Measurements from ENCODE around the gene LYST.

LYST gene

DNA sequence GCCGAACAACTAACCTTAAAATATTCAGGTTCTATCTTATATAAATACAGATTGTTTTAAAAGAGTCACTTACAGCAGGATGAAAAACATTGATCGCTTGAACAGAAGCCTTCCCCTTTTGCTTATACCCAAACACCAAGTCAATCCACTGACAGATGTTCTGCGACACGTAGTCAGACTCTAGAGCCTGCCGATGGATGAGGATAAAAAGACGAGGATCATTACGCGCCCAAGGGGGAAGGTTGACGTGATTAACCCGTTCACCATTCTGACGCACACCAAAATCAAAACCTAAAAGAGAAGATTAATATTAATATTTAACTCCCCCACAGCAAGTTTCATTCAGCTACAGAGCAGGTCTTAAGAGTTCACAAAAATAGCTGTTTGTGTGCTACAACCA lies 157.7 kb downstream of the LYST start:
- no peak for DNase-seq

DNA sequence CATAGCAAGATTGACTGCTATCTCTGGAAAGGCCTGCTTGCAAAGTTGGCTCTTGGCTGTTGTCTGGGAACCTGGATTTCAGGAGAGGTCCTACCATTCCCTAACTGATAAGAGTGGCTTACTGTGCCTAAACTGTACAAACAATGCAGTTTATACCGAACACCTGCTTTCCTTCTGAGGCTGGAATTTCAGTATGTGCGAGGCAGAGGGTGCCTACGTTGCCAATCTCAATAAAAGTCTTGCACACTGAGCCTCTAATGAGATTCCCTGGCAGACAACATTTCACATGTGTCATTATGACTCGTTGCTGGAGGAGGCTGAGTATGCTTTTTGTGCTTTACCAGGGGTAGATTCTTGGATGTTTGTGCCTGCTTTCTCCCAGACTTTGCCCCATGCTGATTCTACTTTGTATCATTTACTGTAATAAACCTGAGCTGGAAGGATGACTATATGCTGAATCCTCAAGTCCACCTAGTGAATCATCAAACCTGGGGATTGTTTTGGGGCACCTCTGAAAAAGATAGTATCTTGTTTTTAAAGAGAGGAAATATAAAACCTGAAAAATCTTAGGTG lies 158.2 kb downstream of the LYST start:
- no peak for DNase-seq

DNA sequence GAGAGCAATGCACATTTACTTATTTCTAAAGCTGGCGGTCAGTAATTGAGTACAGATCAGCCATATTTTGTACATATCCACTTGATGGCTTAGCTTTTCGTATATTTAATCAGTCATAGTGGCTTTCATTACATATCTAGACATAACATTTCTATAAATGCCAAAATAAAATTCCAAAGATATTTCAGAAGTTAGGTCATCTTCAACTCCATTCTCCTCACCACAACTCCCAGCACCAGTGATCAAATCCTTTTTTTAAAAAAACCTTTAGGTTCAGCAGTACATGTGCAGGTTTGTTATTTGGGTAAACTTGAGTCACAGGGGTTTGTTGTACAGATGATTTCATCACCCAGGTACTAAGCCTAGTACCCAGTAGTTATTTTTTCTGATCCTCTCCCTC lies 163.2 kb downstream of the LYST start:
- no peak for DNase-seq

DNA sequence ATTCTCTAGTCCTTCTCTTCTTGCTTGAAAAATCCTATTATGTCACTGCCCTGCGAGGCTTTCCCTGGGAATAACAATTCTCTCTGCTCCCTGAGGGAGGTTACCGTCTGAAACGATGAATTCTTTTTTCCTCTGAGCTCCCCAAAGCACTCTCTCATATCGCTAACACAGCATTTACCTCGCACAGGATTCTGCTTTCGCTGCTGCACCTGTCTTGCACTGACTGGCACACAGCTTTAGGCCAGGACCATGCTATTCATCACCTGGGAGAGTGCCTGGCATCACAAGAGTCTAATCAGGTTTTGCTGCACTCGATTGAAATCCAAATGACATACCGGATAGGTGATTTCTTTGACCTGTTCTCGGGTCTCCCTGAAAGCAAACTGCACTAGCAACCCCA lies 164.3 kb downstream of the LYST start:
- no peak for DNase-seq

DNA sequence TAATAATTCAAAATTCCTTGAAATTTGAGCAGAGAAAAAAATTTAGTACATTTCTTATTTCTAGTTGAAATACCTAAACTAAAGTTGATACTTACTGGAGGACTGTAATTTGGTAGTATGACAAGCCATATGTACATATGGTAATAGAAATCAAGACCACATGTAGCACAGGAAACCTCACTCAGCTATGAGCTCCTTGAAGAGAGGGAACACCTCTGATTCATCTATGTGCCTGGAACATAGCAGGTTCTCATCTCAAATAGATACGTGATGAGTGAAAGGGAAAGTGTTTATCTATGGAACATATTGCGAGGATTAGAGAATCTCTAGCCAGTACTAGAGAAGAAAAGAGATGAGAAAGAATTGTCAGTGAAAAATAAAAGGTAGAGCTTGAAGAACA lies 169.2 kb downstream of the LYST start:
- peak in 1 of 5 donors; percentile 55 for DNase-seq

DNA sequence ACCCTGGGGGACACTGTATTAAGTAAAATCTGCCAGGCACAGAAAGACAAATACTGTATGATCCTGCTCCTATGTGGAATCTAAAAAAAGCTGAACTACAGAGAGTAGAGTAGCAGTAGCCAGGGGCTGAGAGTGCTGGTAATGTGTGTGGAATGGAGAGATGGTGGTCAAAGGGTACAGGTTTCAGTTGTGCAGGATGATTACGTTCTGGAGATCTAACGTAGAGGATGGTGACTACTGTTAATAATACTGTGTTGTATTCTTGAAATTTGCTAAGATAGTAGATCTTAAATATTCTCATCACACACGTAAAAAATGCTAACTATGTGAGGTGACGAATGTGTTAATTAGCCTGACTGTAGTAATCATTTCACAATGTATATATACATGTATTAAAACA lies 177.3 kb downstream of the LYST start:
- no peak for DNase-seq

DNA sequence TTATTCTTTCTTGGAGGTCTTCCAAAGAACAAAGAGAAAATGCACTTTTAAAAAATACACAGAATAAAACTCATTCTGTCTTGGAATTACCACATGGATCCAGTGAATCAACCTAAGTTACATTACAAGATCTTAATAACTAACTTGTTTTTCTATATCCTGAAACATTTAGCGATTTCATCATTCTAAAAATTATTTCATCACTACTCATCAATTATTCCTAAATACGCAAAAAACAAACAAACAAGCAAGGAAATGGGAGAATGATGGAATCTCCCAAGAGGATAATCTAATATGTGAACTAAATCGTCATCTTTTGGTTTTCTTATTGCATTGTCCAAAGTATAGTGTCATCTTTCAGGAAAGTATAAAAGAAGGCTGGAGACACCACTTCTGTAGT lies 178.6 kb downstream of the LYST start:
- no peak for DNase-seq

DNA sequence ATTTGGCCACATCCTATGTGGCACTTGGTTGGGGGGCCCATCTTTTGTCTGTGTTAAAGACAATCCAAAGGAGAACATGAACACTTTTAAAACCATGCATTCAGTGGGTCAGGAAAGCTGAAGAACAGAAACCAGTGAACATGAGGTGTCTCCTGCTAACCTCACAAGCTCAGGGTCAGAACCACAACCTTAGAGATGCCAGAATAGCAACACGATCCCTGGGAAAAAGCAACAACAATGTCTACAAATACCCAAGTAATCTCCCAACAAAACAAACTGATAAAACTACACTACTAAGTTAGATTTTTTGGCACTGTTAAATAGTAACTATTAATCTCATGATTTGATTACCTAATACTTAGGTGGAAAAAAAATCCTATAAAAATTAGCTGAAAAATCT lies 183.1 kb downstream of the LYST start:
- DNase-seq, result no peak

DNA sequence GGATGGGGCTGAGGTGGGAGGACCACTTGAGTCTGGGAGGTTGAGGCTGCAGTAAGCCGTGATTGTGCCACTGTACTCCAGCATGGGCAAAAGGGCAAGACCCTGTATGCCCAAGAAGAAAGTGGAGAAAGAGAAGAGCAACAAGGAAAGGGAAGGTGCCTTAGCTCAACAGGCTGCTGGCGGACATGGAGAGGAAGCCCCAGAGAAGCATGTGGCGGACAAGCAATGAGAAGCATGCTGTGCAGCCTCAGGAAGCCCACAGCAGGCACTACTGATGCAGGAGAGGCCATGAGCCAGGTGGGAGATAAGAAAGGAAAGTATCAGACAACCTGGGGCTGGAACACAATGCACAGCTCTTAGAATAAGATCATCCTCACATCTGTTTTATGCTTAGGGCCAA lies 184.5 kb downstream of the LYST start:
- DNase-seq, result no peak

DNA sequence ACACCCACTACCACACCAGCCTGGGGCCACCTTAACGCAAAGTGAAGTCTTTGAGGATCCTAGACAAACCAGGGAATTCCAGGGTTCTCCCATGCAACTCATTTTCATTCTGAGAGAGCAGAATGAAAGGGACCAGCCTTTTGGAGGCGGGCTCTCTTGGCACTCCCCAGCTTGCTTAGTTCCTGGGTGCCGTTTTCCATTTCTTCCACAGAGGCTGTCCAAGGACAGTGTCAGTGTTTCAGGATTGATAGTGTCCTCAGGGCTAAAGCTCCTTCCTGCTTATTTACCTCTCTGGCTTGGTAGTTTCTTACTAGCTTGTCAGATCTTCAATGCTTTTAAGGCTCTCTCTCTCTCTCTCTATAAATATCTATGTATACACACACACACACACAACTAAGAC lies 187.1 kb downstream of the LYST start:
- no peak for DNase-seq

DNA sequence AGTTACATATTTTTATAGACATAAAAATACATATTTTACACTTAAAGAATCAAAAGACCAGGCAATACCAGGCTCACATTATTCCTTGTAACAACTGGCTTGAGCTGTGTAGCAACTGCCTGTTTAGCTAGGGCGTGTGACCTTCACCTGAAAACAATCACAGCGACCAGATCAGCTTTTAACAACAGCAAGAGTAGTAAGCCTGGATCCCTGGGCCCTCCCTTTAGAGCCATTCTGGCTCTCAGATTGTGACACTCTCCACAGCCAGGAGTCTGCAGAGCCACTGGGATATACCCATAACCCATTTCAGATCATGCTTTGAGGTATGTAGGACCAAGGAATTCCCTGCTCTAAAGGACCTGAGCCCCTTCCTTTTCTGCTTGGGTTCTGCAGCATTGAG lies 187.7 kb downstream of the LYST start:
- no peak for DNase-seq

DNA sequence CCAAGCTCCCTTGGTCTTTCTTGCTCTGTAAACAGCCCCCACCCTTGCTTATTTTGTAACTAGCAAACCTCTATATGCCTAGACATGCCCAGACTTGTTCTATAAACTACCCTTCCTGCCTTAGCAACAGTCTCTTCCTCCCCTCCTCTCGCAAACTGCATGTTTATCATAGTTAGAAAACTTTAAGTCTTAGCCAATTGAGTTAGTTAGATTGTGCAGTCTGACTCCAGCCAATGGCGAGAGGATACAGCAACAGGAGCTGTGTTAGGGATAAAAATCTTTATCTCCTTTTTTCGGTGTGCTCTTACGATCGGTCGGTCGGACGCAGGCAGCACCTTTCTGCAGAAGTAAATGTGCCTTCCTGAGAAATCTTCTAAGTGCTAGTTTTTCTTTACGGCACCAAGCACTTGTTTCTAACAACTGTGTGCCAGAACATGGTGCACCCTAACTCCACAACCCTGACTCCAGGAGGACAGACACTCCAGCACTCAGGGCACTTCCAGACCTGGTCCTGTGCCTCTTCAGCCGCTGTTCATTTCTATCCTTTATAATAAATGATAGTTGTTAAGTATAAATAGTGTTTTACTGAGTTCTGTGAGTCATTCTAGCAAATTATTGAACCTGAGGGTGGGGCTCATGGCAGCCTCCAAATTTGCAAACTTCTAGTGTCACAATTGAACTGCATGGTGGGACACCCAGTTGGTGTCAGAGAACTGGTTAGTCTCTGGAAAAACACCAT lies 191.4 kb downstream of the LYST start:
- peak in 1 of 5 donors; percentile 13 for DNase-seq

DNA sequence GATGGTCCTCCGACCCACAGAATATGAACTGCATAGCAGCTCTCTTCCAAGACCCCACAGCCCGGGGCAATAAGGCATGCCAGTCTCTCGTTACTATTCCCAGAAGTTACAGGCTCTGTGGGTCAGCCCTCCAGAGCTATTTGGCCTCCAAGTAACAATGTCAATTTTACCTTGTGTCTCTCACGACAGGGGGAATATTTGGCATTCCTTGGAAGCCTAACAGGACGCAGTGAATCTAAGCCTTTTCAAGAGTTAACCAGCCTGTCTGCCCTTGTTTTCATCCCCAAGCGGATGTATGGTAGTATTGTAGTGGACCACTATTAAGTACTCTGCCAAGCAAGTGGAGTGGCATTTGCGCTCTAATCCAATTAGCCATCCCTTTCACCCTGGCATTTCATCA lies 192.7 kb downstream of the LYST start:
- DNase-seq, result no peak

DNA sequence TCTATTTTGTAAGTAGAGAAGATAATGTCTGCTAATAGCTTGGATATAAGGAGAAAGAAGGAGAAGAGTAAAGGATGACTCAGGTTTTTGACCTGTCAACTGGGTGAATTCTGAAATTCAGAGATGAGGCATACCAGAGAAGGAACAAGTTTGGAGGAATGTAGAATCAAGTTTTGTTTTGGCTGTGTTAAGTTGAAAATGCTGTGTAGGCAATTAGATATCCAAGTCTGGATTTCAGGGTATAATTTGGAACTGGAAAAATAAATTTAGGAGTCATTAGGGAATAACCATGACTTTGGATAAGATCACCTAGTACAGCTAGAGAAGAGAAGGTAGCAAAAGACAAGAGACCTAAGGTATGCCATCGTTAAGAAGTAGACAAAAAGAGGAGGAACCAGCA lies 194.7 kb downstream of the LYST start:
- no peak for DNase-seq

DNA sequence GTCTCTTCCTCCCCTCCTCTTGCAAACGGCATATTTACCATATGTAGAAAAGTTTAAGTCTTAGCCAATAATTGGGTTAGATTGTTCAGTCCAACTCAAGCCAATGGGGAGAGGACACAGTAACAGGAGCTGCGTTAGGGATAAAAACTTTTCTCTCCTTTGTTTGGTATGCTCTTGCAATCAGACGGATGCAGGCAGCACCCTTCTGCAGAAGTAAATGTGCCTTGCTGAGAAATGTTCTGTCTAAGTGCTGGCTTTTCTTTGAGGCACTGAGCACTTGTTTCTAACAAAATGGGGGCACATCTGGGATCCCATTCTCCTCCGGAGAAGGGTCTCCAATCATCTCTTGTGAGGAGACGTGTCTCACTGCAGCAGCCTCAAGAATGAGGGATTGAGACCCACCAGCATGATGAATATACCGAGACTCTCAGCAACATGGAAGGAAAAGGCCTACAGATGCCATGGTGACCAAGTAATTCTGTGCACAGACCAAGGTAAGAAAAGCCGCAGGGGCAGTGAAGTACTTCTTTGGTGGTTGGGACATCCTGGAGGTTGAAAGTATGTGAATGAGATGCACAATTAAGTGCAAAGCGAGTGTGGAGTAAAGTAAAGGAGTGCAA lies 196.4 kb downstream of the LYST start:
- DNase-seq, result no peak

DNA sequence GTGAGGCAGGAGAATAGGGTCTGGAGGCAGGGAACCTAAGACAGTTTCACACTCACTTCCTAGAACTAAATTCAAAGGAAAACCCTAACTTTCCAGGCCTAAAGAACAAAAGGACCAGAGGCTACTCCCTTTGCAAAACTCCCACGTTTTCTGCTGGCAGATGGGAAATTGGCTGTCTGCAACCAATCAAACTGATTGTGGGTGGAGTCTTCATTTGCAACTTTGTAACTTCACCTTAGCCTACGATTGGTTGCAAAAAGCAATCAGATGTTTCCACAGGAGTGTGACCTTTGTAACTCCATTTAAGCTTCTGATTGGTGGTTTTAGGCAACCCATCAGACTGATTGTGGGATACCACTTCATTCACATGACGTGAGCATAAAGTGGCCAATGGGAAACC lies 197.4 kb downstream of the LYST start:
- DNase-seq, result no peak

DNA sequence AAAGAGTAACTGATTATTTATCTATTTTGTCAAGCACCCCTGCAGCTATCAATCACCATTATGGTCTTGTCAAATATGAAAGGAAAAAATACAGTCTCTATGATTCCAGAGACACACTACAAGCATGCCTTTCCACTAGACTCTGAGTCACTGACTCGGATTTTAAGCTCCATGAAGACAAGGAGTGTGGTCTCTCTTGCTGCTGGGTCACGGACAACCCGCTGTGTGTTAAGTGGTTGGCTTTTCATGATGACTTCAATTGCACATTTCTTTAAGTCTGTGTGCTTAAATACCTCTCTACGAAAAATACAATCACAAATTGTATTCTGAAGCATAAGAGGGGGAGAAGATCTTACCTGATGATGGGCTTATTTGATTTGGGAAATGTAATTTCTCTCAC lies 203.1 kb downstream of the LYST start:
- DNase-seq, result no peak

DNA sequence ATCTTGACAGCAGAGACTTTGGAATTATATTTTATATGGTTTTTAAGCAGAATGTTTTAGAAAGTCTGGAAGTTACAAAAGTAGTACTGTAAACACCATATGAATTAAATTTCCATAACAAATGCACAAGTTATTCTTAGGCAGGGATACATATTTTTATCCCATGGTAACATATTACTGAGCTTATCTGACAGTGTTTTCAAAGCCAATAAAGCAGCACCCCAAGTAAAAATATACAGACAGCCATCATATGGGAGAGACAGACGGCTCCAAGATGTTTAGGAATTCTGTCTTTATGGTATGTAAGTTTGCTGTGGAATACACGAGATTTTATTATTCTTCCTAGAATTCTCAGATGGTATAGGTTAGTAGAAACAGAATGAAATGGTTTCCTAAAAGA lies 205.1 kb downstream of the LYST start:
- no peak for DNase-seq

DNA sequence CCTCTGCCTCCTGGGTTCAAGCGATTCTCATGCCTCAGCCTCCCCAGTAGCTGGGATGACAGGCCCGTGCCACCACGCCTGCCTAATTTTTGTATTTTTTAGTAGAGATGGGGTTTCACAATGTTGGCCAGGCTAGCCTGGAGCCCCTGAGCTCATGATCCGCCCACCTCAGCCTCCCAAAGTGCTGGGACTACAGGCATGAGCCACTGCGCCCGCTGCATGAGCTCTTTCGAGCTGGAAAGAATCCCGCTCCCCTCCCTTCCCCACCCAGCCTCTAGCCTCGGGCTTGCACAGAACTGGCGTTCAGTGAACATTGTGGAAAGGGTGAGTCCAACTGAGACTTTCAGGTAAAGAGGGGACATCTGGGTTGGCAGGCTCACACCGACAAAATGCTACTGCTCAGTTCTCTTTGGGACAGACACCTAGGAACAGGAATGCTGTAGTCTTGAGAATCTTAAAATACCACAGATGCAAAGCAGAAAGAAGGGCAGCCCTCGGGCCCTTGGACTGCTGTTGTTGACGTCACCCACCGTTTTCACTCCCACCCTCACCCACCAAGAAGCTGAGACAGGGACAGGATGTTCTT lies 207.4 kb downstream of the LYST start:
- no peak for DNase-seq

DNA sequence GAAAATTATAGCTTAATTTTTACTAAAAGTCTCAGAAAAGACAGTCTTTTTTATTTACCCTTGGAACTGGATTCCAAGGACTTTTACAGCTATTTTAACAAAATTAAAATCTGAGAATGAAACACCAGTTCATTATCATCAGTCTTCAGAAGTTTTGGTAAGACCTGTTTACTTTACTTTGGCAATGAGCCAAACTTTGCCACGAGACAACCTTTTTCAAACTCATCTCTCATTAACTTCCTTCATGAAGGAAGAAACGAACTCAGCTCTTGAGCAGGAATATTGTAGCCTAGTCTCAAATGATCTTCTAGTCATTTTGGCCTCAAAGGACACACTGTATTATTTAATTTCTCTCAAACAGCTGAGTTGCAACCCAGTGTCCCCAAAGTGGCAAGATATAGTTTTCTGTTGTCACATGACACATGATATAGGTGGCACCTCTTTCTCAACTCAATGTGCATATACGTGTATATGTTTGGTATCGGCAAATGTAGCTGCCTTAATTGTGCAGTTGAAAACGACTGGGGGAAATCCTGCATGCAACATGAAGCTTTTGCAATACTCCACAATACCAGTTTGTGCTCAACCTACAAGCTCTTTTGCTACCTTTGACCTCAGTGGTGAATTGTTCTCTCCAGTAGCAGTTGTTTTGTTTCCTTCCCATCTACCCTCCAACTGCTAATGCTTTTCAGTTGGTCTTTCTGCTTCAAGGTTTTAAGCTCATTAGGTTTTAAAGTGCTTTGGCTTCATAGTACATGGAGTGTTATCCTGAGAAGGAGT lies 208.8 kb downstream of the LYST start:
- DNase-seq, result no peak

DNA sequence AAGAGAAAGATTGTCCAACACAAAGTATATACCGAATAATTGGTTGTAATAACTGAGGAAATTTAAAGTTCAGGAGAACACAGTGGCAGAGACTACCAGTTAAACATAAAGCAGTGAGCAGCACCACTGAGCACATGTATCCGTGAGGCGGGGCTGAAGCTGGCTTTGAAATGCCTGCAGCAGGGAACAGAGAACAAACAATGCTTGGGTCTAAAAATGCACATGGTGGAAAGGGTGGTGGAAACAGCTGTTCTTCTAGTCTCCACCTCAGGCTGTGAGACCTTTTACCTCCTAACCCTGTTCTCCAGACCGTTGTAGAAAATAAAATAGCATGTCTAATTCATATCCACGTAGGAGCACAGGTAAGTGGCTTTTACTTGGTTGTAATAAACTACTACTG lies 209.4 kb downstream of the LYST start:
- no peak for DNase-seq

DNA sequence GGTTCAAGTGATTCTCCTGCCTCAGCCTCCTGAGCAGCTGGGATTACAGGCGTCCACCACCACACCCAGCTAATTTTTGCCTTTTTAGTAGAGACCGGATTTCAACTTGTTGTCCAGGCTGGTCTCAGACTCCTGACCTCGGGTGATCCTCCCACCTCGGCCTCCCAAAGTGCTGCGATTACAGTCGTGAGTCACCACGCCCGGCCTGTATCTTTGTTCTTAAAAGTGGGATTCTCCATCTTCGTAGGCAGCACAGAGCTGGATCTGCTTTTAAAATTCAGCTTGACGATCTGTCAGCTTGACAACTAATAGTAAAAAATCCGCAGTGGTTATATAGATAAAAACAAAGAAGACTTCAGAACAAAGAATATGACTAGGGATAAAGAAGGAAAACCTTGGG lies 214.3 kb downstream of the LYST start:
- no peak for DNase-seq

DNA sequence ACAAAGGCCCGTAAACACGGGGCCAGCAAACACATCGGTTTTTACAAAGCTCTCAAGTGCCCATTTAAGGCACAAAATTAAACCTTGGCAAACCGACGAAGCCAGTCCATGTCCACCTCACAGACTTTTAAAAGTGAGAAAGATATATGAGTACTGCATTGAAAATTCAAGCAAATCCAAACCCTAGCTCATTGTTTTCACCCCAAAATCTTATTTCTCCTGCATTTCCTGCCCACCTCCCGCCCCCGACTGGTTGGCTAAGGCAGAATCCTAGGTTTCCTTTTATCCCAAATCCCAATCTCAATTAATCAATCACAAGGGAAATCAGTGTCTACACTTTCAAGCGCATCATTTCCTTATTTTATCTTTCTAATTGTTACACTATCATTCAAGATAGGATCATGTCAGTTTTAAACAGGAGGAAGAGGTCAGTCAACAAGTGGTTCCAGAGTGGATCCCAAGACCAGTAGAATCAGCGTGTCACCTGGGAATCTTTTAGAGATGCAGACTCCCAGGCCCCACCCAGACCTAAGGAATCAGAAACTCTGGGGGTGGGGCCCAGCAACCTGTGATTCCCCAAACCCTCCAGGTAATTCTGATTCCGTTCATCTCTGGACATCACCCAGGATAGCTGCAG lies 215.4 kb downstream of the LYST start:
- no peak for DNase-seq

Measured in T-helper 1 cell (primary cell).